ENCODE results near the gene ATP1A2. TPM values are rescaled to one million over a fixed set of nuclear protein-coding genes. Genes with fewer than 3 reads are reported as not detected.

The ATP1A2 gene
- total RNA-seq, 1 donor from 2014 or later, result not detected

DNA sequence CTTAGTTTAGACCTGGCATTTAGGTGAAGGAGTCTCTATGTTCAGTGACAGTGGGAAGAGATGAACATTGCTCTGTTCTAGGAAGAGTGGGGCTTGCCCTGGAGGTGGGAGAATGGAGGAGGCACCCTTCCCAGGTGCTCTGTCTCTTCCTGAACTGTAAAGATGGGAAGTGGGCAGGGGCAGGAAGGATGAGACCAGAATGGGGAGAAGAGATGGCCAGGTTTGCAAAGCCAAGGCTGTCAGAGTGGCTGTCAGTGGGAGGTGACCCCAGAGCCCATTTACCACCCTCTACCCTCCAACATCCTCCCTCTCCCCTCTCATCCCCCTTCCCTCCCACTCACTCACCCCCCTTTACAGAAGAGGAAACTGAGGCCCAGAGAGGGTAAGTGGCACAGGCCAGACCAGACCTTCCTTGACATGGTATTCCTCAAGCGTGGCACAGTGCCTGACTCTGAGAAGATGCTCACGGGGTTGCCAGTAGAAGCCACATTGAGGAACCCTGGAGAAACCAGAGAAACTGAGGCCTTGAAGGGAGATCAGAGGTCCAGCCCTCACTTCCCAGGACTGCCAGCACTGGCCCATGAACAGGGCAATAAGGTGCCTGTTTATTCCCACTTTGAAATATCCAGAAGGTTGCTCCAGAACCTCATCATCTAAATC lies 15.7 kb upstream of the ATP1A2 start:
- Mint-ChIP-seq H3K27ac (peak overlapping the region; percentile 85), H3K4me3 (peak overlapping the region; percentile 84), H3K9me3 (no peaks in the 10 kb centered on the region), H3K27me3 (no peaks in the 10 kb centered on the region), H3K4me1 (peaks cover 39% of the 10 kb centered on the region), H3K36me3 (ENCODE audit: low read depth) (peaks cover 2% of the 10 kb centered on the region)
- POLR2A ChIA-PET, result interaction anchor here (0.8 to 1.8 kb wide), 2 partner anchors 152 to 185 kb away, joined by 4 to 8 read pairs; partner anchors contain the start of gene PEX19
- TF ChIP-seq, protein P1, sequence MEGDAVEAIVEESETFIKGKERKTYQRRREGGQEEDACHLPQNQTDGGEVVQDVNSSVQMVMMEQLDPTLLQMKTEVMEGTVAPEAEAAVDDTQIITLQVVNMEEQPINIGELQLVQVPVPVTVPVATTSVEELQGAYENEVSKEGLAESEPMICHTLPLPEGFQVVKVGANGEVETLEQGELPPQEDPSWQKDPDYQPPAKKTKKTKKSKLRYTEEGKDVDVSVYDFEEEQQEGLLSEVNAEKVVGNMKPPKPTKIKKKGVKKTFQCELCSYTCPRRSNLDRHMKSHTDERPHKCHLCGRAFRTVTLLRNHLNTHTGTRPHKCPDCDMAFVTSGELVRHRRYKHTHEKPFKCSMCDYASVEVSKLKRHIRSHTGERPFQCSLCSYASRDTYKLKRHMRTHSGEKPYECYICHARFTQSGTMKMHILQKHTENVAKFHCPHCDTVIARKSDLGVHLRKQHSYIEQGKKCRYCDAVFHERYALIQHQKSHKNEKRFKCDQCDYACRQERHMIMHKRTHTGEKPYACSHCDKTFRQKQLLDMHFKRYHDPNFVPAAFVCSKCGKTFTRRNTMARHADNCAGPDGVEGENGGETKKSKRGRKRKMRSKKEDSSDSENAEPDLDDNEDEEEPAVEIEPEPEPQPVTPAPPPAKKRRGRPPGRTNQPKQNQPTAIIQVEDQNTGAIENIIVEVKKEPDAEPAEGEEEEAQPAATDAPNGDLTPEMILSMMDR (IDR thresholded peaks at IDR 0.05), result no peak
- ATAC-seq (ENCODE audit: low read depth) (no peak), DNase-seq (no peak)
- intact Hi-C loops (cut with micrococcal nuclease), result loop anchor here (1.0 to 10.0 kb wide), 4 partner anchors 95 to 1295 kb away; no protein-coding TSS in a partner anchor
- CTCF ChIA-PET, result interaction anchor here (1.2 to 7.0 kb wide), 8 partner anchors 14 to 277 kb away, joined by 6 to 99 read pairs (median 22); no protein-coding TSS in a partner anchor

DNA sequence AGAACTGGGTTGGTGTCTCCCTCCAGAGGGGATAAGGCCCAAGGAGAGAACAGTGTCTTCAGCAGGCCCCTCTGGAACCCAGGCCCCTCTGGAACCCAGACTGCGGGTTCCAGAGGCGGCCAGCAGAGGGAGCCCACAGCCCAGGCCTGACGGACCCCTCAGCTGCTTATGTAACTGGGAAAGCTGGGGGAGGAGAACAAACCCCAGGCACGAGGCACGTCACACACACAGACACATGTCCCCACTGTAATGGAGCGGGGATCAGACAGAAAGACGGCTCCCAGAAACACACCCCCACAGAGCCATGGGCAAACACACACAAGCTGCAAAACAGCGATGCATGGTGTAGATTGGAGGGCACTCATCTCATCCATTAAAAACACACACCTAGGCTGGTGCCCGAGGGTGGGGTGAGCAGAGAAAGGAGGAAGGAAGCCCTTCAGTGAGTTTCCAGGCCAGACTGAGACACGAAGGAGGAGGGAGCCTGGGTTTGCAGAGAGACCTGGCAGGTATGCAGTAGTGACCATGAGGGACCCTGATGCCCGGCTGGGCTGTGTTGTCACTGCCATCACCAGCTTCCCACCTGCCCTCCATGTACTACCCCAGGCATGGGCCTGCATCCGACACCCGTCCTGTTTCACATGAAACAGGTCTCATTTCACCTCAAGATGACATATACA lies 14.4 kb upstream of the ATP1A2 start:
- peaks cover 36% of the 10 kb centered on the region for H3K4me1 Mint-ChIP-seq
- H3K27ac Mint-ChIP-seq, result peak overlapping the region; percentile 61
- TF ChIP-seq, protein P1 (IDR thresholded peaks at IDR 0.05), result no peak
- no peaks in the 10 kb centered on the region for H3K9me3 Mint-ChIP-seq
- CTCF ChIA-PET, result interaction anchor here (0.6 to 7.0 kb wide), 15 partner anchors 16 to 275 kb away, joined by 3 to 99 read pairs (median 4); no protein-coding TSS in a partner anchor
- peak overlapping the region; percentile 66 for H3K4me3 Mint-ChIP-seq
- POLR2A ChIA-PET, result interaction anchor here (0.5 to 1.8 kb wide), 8 partner anchors 21 to 276 kb away, joined by 3 to 8 read pairs (median 6); partner anchors contain the start of genes DCAF8 and PEX19
- H3K27me3 Mint-ChIP-seq, result no peaks in the 10 kb centered on the region
- intact Hi-C loops (cut with micrococcal nuclease), result loop anchor here (1.0 to 2.0 kb wide), 5 partner anchors 94 to 506 kb away; no protein-coding TSS in a partner anchor
- DNase-seq, result peak; percentile 69
- H3K36me3 Mint-ChIP-seq (ENCODE audit: low read depth), result peaks cover 2% of the 10 kb centered on the region
- ATAC-seq (ENCODE audit: low read depth), result peak; percentile 23

DNA sequence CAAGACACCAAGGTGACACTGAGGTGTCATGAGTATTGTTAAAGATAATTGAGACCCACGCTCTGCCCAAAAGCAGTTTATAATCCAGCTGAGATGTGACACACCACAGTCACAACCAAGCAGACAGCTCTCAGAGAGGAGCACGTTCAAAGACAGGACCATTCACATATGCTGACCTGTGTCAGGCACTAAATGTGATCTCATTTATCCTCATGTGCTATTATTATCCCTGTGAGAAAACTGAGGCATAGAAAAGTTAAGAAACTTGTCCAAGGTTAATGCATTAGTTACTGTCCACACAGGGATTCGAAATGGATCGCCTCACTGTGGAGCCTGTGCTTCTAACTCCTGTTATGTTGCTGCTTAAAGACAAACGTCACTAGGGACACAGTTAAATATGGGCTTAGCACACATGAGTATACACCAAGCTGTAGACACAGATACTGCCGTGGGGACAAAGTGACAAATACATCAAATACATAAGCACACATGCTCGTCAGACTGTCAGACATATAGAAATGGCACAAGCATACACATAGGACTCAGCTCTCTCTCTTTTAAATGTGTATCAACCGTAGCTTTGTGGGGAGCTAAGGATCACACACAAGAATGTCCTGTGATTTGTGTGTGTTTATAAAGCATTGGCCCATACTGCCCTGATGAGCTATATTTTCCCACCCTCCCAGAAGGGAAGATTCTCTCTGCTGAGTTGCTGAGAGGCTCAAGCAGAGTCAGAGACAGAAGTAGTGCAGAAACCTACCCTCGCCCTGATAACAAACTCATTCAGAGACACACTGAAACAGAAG lies 13.6 kb upstream of the ATP1A2 start:
- no peak overlapping the region for H3K4me3 Mint-ChIP-seq
- DNase-seq (no peak), ATAC-seq (ENCODE audit: low read depth) (no peak)
- no peak overlapping the region for H3K27ac Mint-ChIP-seq
- ChIA-PET POLR2A (interaction anchor here (1.0 to 1.5 kb wide), 4 partner anchors 150 to 275 kb away, joined by 3 to 7 read pairs (median 5); partner anchors contain the start of gene DCAF8), CTCF (interaction anchor here (0.6 to 7.0 kb wide), 14 partner anchors 16 to 275 kb away, joined by 3 to 99 read pairs (median 4); no protein-coding TSS in a partner anchor)
- peaks cover 2% of the 10 kb centered on the region for H3K36me3 Mint-ChIP-seq (ENCODE audit: low read depth)
- H3K4me1 Mint-ChIP-seq, result peaks cover 29% of the 10 kb centered on the region
- intact Hi-C loops (cut with micrococcal nuclease), result loop anchor here (1.0 to 2.0 kb wide), 5 partner anchors 93 to 505 kb away; no protein-coding TSS in a partner anchor
- no peaks in the 10 kb centered on the region for H3K9me3 Mint-ChIP-seq
- no peaks in the 10 kb centered on the region for H3K27me3 Mint-ChIP-seq
- TF ChIP-seq, protein P1 (IDR thresholded peaks at IDR 0.05), result no peak

DNA sequence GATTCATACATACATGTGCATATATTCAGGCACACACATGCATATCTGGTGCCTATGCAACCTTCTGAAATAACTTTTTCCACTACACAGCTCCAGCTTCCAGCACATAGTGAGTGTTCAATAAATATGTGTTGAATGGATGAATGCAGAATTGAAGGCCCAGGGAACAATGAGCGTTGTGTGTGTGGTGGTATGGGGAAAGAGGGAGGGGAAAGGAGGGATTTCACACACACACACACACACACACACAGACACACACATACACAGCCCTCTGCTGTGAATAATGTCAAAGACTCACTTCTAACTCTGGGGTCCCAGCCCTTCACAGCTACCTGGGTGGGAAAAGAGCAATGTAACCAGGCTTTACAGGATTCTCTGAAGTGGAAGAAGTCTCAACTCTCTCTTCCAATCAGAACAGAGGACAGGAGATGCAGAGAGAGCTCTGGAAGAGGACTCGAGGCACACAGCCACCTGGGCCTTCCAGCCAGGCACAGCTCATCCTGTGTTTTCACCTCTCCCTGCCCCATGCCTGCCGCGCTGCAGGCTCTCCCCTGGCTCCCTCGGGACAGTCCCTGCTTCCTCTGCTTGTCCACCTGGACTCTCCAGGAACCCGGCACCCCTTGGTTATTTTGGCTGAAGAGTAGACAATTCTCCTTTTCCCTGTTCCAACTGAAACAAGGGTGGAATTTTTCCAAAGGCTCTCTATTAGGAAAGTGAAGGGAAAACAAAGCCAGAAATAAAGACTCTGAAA lies 11.7 kb upstream of the ATP1A2 start:
- peaks cover 21% of the 10 kb centered on the region for H3K4me1 Mint-ChIP-seq
- H3K4me3 Mint-ChIP-seq, result no peak overlapping the region
- no peaks in the 10 kb centered on the region for H3K36me3 Mint-ChIP-seq (ENCODE audit: low read depth)
- H3K27me3 Mint-ChIP-seq, result peaks cover 2% of the 10 kb centered on the region
- ATAC-seq (ENCODE audit: low read depth) (no peak), DNase-seq (no peak)
- H3K27ac Mint-ChIP-seq, result no peak overlapping the region
- intact Hi-C loops (cut with micrococcal nuclease), result no loop called here
- H3K9me3 Mint-ChIP-seq, result no peaks in the 10 kb centered on the region
- POLR2A ChIA-PET, result no interaction called here
- CTCF ChIA-PET, result interaction anchor here (1.3 to 7.0 kb wide), 7 partner anchors 19 to 273 kb away, joined by 4 to 99 read pairs (median 26); partner anchors contain the start of gene PEX19
- TF ChIP-seq, protein P1 (IDR thresholded peaks at IDR 0.05), result no peak
